ENCODE data around the gene UACA.

UACA gene

DNA sequence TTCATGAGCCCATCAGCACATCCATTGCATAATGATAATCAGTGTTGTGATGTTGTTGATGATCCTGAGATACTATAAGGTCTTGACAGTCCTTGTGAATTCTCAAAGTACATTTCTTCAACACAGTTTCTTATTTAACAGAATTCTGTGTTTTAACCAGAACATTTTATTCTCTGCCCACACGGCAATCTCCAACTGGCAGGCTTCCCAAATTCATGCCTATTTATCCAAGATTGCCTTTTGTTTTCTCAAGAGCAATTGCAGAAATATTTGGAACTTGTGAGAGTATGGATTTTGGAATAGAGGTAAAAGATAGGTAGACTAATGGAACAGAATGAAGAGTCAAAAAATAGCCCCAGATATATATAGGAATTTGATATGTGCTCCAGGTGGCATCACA is 116.0 kb downstream of the UACA start:
- ATAC-seq, result no peak
- H3K36me3 Mint-ChIP-seq, result no peaks in the 10 kb centered on the region
- H3K27me3 Mint-ChIP-seq, result peaks cover 18% of the 10 kb centered on the region
- H3K9me3 Mint-ChIP-seq, result no peaks in the 10 kb centered on the region
- H3K4me1 Mint-ChIP-seq, result no peaks in the 10 kb centered on the region
- H3K27ac Mint-ChIP-seq, result no peak overlapping the region
- H3K4me3 Mint-ChIP-seq, result no peak overlapping the region

DNA sequence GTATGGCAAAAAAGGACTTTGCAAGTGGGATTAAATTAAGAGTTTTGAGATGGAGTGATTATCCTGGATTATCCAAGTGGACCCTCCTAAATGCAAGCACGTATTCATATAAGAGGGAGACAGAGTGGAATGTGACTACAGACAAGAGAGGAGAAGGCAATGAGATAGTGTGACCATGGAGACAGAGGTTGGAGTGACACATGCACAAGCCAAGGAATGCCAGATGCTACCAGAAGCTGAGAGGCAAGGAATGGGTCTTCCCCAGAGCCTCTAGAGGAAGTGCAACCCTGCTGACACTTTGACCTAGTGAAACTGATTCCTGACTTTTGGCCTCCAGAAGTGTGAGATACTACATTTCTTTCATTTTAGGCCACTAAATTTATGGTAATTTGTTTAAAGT is 117.2 kb downstream of the UACA start:
- no peak overlapping the region for H3K4me3 Mint-ChIP-seq

DNA sequence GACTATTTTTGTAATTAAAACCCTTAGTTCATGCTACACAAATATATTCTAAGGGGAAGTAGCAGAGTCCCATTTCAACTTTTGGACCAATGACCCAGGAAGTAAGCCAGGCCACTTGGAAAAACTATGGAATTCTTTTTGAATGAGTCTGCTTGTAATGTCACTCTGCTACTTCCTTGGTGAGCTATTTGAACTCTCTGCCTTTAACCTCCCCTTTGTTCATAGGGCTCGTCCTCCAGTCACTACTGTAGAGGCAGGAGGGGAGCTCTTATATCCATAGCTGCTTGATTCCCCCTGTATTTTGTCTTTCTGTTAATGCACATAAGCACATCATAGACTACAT is 119.6 kb downstream of the UACA start:
- Mint-ChIP-seq H3K9me3 (no peaks in the 10 kb centered on the region), H3K4me3 (no peak overlapping the region), H3K27ac (no peak overlapping the region), H3K27me3 (peaks cover 18% of the 10 kb centered on the region), H3K36me3 (no peaks in the 10 kb centered on the region), H3K4me1 (no peaks in the 10 kb centered on the region)
- no peak for ATAC-seq

More for the DNA sequence above, 117.2 kb downstream of the UACA start:
- H3K4me1 Mint-ChIP-seq, result no peaks in the 10 kb centered on the region
- H3K27me3 Mint-ChIP-seq, result peaks cover 18% of the 10 kb centered on the region
- no peak overlapping the region for H3K27ac Mint-ChIP-seq
- ATAC-seq, result no peak
- no peaks in the 10 kb centered on the region for H3K36me3 Mint-ChIP-seq
- no peaks in the 10 kb centered on the region for H3K9me3 Mint-ChIP-seq

DNA sequence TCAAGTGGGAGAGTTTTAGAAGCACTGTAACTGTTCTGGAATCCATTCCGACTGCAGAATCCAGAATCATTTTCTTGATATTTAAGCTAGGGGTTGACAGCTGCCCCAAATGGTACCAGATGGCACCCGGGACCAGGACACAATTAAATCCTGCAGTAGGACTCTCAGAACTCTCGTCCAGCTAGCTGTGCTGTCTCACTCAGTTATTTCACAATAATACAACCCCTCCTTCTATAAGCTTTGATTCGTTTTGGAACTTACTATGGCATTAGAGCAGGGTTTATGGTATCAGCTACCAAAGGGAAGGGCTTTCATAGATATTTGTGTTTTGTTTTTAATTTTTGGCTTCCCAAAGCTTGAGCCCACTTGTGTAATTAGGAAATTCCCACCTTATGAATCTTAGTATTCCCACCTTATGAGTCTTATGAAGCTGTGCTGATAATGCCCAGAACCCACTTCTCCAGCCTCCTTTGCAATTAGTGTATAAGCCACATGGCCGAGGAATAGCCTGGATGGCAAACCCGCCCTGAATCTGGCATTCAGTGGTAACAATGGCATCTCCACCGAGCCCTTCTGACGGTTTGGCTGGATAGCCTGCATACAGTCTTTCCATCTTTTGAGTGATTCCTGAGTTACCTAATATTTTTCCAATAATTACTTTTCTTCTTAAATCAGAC is 120.1 kb downstream of the UACA start:
- H3K4me1 Mint-ChIP-seq, result no peaks in the 10 kb centered on the region
- ATAC-seq, result no peak
- no peak overlapping the region for H3K4me3 Mint-ChIP-seq
- H3K9me3 Mint-ChIP-seq, result no peaks in the 10 kb centered on the region
- H3K36me3 Mint-ChIP-seq, result no peaks in the 10 kb centered on the region
- H3K27me3 Mint-ChIP-seq, result peaks cover 18% of the 10 kb centered on the region
- no peak overlapping the region for H3K27ac Mint-ChIP-seq

DNA sequence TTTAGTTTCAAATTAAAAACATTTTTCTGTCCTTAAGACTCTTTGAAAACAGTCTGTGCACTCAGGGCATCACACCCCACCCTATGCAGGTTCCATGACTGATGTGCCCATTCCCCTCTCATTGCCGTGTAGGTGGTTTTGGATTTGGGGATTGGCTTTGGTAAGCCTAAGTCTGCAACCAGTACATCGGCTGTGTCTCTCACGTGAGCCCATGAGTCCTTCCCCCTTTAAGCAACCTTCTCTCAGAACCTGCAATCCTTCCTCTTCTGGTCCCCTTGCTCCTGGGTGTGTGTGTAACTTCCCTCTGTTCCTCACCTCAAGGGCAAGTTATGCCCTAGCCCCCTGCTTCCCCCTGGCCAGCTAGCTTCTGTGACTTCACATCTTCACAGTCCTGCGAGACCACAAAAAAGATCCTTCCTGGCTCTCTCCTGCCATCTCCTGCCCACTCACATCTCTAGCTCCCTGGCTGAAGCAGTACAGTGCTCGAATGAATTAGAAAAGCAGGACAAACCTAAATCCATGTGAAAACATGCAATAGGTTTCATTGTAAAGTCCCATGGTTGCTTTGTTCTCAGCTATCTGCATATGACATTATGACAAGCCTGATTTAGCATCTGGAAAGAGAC is 126.7 kb downstream of the UACA start:
- H3K4me1 Mint-ChIP-seq, result peaks cover 7% of the 10 kb centered on the region
- H3K36me3 Mint-ChIP-seq, result no peaks in the 10 kb centered on the region
- no peak overlapping the region for H3K27ac Mint-ChIP-seq
- H3K4me3 Mint-ChIP-seq, result no peak overlapping the region
- peaks cover 48% of the 10 kb centered on the region for H3K27me3 Mint-ChIP-seq
- no peaks in the 10 kb centered on the region for H3K9me3 Mint-ChIP-seq
- ATAC-seq, result peak; percentile 13

DNA sequence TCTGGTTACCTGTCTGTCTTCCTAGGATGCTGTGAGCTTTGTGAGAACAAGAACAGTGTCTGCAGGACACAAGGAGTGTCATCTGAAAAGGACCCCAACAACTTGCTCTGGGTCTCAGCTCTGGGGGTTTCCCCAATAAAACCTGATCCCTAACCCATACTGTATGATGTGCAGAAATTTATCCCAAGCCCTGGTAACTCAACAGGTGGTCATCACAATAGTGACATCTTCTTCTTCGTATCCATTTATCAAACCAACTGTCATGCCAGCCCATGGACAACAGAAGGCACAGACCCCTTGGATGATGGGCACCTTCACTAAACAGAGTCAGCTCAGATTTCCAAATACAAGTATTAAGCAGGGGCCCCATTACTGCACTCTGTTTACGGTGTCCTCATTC is 127.5 kb downstream of the UACA start:
- Mint-ChIP-seq H3K4me1 (peaks cover 7% of the 10 kb centered on the region), H3K27me3 (peaks cover 55% of the 10 kb centered on the region), H3K27ac (no peak overlapping the region), H3K9me3 (no peaks in the 10 kb centered on the region), H3K4me3 (no peak overlapping the region), H3K36me3 (no peaks in the 10 kb centered on the region)
- ATAC-seq, result no peak

DNA sequence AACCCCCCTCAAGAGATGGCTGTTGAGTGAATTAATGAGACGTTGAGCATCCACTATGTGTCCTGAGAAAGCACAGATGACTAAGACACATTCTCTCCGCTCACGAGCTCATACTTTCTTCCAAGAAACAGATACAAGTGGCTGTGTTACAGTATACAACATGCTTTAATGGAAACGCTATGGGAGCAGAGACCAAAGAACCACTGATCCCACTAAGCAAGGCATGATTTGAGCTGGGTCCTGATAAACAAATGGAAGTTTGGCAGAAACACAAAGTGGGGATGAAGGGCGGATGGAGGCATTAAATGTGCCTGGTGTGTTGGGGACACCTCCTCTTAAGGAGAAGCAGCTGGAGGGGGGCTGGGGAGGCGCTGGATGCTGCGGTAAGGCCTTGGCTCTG is 129.4 kb downstream of the UACA start:
- no peak overlapping the region for H3K27ac Mint-ChIP-seq
- H3K27me3 Mint-ChIP-seq, result peaks cover 70% of the 10 kb centered on the region
- H3K4me3 Mint-ChIP-seq, result no peak overlapping the region
- no peaks in the 10 kb centered on the region for H3K9me3 Mint-ChIP-seq
- H3K4me1 Mint-ChIP-seq, result peaks cover 7% of the 10 kb centered on the region
- no peak for ATAC-seq
- no peaks in the 10 kb centered on the region for H3K36me3 Mint-ChIP-seq

DNA sequence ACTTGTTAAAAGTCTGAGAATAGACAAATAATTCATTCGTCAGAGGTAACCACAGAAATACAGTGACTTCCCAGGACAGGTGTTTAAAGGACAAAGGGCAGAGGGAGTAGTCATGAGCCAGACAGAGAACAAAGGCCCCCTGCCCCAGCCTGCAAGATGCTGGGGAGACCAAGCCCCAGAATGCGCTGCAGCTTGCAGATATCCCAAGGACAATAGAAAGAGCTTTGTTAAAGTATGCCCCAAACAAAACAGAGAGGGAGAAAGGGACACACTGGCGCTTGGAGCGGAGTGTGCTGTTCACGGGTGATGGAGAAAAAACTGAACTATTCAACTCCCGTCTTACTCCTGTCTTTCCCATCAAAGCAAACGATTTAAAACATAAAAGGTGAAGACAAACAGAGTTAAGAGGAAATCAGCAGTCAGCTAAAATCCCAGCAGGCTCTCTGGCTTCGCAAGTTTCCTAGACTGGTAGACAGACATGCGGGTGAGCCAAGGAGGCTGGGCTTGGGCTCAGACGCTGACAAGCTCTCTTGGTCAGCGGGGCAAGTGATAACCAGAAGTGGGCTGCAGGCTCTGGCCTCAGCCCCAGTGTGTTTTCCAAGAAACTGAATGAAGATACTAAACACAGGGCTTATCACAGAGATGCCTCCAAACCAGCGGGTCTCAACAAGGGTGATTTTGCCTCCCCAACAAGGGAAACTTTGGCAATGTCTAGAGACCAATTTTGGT is 130.1 kb downstream of the UACA start:
- Mint-ChIP-seq H3K27ac (no peak overlapping the region), H3K27me3 (peaks cover 78% of the 10 kb centered on the region), H3K36me3 (no peaks in the 10 kb centered on the region), H3K4me3 (no peak overlapping the region), H3K9me3 (no peaks in the 10 kb centered on the region), H3K4me1 (peaks cover 7% of the 10 kb centered on the region)
- ATAC-seq, result no peak

DNA sequence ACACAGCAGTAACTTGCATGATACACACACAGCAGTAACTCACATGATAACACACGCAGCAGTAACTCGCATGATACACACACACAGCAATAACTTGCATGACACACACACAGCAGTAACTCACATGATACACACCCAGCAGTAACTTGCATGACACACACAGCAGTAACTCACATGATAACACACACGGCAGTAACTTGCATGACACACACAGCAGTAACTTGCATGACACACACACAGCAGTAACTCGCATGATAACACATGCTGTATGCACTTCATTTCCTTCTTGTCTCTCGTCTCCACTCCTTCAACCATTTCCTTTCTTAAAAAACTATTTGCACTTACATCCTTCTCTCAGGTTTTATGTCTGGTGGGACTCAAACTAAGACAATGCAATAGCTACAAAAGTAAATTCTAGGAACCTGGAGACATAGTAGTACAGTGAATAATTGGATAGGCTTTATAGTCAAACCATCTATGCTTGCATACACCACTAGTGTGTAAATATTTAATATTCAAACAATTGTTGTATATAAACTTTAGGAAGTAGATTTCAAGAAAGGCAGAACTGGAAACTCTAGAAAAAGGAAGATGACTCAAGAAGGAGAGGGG is 130.8 kb downstream of the UACA start:
- Mint-ChIP-seq H3K27ac (no peak overlapping the region), H3K36me3 (no peaks in the 10 kb centered on the region), H3K9me3 (no peaks in the 10 kb centered on the region), H3K4me3 (no peak overlapping the region), H3K27me3 (peaks cover 84% of the 10 kb centered on the region), H3K4me1 (peaks cover 7% of the 10 kb centered on the region)
- no peak for ATAC-seq

DNA sequence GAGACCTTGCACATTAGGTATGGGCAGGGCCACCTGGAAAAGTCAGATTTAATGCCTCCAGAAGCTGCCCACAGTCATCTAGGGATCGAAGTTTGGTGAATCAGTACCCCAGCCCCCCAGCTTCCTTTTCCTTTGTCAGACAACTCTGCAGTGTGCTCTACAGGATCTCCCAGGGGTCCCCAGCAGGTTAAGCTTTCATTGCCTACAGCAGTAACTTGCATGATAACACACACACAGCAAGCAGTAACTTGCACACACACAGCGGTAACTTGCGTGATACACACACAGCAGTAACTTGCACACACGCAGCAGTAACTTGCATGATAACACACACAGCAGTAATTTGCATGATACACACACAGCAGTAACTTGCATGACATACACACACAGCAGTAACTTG is 131.3 kb downstream of the UACA start:
- Mint-ChIP-seq H3K9me3 (no peaks in the 10 kb centered on the region), H3K4me3 (no peak overlapping the region), H3K27ac (no peak overlapping the region), H3K27me3 (peaks cover 89% of the 10 kb centered on the region), H3K4me1 (peaks cover 7% of the 10 kb centered on the region), H3K36me3 (no peaks in the 10 kb centered on the region)
- no peak for ATAC-seq

DNA sequence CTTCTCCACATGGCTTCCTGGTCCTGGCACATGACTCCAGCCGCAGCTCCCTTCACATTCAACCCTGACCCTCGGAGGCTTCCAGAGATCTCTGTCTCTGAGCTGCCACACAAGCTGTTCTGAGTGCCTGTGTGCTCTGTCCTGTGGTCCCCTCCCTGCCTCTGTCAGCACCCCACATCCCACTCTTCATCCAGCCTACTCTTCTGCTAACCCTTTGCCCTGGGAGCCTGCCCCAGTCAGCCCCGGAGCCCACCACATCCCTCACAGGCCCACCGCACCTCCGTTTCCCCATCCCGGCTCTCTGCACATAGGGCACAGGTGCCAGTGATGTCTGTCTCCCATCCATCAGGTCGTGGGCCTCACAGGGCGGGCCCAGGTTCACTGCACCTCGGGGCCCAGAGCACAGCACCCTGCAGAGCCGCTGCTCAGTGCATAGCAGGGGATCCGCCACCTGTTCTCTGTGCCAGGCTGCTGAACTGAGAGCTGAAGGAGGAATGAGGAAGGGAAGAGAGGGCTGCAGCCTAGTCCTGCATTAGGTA is 133.6 kb downstream of the UACA start:
- H3K27me3 Mint-ChIP-seq, result peaks cover 74% of the 10 kb centered on the region
- no peaks in the 10 kb centered on the region for H3K9me3 Mint-ChIP-seq
- ATAC-seq, result no peak
- no peak overlapping the region for H3K27ac Mint-ChIP-seq
- H3K36me3 Mint-ChIP-seq, result no peaks in the 10 kb centered on the region
- H3K4me3 Mint-ChIP-seq, result no peak overlapping the region
- H3K4me1 Mint-ChIP-seq, result peaks cover 6% of the 10 kb centered on the region

DNA sequence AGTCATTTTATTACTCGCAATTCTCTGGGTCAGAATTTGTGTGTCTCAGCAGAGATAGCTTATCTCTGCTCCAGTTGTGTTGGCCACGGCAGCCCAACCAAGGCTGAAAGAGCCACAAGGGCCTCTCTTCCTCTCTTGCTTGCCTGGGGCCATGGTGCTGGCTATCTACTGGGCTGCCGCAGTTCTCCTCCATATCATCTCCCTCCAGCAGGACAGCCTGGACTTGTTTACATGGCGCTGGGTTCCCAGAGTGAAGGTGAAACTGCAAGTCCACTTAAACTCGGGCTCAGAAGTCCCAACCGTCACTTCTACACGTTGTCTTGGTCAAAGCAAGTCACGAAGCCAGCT is 134.8 kb downstream of the UACA start:
- Mint-ChIP-seq H3K27me3 (peaks cover 69% of the 10 kb centered on the region), H3K27ac (no peak overlapping the region), H3K4me3 (no peak overlapping the region), H3K4me1 (peaks cover 6% of the 10 kb centered on the region), H3K9me3 (peaks cover 4% of the 10 kb centered on the region), H3K36me3 (no peaks in the 10 kb centered on the region)
- ATAC-seq, result no peak

DNA sequence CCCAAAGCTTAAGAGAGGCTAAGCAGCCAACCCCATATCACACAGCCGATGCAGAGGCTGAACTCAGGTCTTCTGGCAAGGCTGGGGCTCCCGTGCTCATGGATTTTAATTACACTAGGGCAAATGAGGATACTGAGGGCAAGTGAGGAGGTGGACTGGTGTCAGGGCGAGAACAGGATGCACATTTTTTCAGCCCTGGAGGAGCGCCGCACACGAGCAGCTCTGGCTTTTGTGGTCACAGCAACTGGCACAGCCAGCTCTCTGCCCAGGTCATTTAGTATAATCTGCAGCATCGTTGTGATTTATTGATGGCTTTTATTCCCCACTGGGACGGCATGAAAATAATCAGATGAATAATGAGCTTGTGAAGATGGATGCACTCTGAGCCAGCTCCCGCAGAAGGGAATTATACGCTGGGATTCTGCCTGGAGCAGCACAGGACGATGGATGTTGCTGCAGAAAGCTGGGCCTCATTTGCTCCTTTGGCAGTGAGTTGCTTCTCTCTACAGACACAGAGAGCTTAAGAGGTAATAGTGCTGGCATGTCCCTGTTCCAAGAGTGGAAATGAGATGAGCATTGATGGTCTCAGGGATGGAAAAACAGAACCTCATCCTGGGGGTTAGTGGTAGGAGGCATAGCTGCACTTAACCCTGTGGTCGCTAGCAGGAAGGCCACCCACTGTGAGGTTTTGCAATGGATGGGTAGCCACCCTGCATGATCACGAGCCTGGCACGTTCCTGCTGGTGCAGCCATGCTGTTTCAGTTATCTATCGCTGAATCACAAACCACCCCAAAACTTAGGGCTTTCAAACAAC is 135.4 kb downstream of the UACA start:
- Mint-ChIP-seq H3K27me3 (peaks cover 65% of the 10 kb centered on the region), H3K4me1 (peaks cover 6% of the 10 kb centered on the region), H3K9me3 (peaks cover 4% of the 10 kb centered on the region), H3K36me3 (no peaks in the 10 kb centered on the region), H3K4me3 (no peak overlapping the region), H3K27ac (no peak overlapping the region)
- no peak for ATAC-seq

DNA sequence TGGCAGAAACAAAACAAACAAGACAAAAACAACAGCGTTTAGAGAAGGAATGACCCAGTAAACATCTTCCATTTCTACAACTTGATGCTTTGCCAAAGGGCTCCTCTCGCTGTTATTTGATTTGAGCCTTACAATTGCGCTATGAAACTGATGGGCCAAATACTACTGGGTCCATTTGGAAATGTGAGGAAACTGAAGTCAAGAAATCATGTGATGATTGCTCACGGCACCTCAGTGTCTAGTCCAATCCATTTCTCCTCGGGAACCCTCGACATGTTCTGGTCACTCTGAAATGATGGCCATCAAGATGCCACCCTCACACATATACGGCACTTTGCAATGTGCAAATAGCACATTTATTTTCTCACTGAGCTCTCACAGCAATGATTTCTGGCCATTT is 136.0 kb downstream of the UACA start:
- peaks cover 7% of the 10 kb centered on the region for H3K9me3 Mint-ChIP-seq
- H3K4me1 Mint-ChIP-seq, result peaks cover 6% of the 10 kb centered on the region
- no peak overlapping the region for H3K4me3 Mint-ChIP-seq
- no peaks in the 10 kb centered on the region for H3K36me3 Mint-ChIP-seq
- ATAC-seq, result no peak
- no peak overlapping the region for H3K27ac Mint-ChIP-seq
- H3K27me3 Mint-ChIP-seq, result peaks cover 58% of the 10 kb centered on the region

DNA sequence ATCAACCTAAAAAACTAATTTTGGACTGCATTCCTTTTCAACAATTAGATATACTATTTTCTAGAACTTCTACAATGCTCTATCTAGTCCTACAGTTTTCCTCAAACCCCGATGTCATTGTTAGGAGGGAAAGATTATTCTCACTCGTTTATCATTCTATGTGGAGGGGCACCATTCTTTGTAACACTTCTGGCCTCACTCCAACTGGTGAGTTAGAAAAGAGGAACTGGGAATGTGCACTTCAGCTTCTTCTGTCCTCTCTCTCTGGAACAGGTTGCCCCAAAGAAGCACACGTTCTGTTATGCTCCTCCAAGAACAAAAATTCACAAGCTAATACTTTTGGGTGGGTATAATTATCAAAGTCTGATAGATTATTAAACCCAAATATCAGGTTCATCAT is 137.9 kb downstream of the UACA start:
- Mint-ChIP-seq H3K4me3 (no peak overlapping the region), H3K27ac (no peak overlapping the region), H3K4me1 (peaks cover 6% of the 10 kb centered on the region), H3K36me3 (no peaks in the 10 kb centered on the region), H3K27me3 (peaks cover 54% of the 10 kb centered on the region), H3K9me3 (peaks cover 12% of the 10 kb centered on the region)
- ATAC-seq, result peak; percentile 59

All from stimulated activated memory B cell treated with anti-CD40 and anti-IgM and Interleukin-4, amounts not matched to agents 10 μg/mL and 1 μg/mL and 100 μg/mL, for 72 hours (primary cell).